Tibial nerve (tissue), 3 donors: ENCODE results near the gene SPAG17.

Experiments
- CTCF ChIP-seq, 5 experiments: fragments of 200-600 bp in 3 of 5; fragments of 450-650 bp in 2 of 5; sonication (generic) in 3 of 5; IDR thresholded peaks; one replicate each; pipeline ENCODE4 v1.5.1; 2016 to 2019; ENCODE audit warnings: antibody characterized with exemption in 5 of 5, mild to moderate bottlenecking in 3 of 5, moderate library complexity in 2 of 5
- POLR2A ChIP-seq, 2 donors: fragments of 450-650 bp; IDR thresholded peaks; one replicate each; pipeline ENCODE4 v1.6.1; 2017; ENCODE audit warnings: antibody characterized with exemption in 2 of 2, mild to moderate bottlenecking in 2 of 2, moderate library complexity in 2 of 2

- TF ChIP-seq CTCF (IDR thresholded peaks at IDR 0.05): peak; percentile 9 to 45 (median 32)
- no peak for TF ChIP-seq POLR2A (IDR thresholded peaks at IDR 0.05)
Measured at GRCh38 chr1:118077331-118078045, 107.5 kb downstream of the SPAG17 start.
